GM18870 (cell line): Measurements from ENCODE around the gene CLRN3.

Experiments used
- ATAC-seq: cut with Tn5 transposase; IDR thresholded peaks from one replicate; pipeline ENCODE4 v1.9.1; 2021; ENCODE audit warnings: moderate library complexity; ENCODE audit not compliant: unreplicated experiment

CLRN3 gene

DNA sequence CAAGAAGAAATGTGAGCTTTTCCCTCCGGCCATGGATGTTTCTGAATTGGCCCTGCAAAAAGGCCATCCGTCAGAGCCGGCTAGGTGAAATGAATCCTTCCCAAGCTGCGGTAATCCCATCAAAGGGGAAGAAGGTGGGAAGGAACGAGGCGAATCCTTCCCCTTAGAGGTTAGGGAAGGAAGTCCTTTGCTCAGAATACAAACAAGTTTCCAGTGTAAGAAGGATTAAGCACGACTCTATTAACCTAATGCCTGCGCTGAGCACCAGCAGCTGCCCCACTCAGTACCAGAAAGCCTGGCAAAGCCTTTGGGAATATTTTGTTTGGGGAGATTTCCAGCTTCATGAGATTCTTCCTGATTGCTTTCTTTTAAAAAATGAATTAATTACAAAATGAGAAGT is 42.8 kb downstream of the CLRN3 start:
- no peak for ATAC-seq

DNA sequence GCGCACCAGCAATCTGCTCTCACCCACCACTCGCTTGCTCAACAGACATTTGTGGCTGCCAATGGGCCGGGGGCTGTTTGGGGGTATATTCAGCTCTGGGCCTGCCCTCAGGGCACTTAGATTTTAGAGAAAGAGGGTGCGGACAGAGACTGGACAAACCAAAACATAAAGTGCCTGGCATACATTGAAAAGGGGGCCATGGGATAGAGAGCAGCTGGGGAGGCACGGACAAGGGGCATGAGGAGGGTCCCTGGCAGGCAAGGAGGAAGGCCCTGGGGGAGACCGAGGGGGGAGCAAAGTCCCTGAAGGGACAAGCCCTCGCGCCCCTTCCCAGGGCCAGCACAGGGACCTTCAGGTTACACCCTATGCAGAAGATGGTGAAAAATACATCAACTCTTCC is 43.5 kb downstream of the CLRN3 start:
- ATAC-seq: no peak

DNA sequence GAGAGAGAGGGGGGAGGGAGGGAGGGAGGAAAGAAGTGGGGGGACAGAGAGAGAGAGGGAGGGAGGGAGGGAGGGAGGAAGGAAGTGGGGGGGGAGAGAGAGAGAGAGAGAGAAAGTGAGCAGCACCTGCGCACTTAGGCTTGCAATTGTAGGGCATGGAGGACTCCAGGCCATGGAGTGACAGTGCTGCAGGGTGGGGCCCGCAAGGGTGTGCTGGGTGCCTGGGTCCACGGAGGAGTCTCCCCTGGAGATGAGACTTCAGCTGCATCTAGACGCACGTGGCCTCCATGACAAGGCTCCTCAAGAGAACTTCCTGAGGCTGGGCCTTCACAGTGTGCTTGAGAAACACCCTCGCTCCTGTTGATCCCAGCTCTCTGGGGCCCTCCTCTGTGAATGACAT is 44.5 kb downstream of the CLRN3 start:
- ATAC-seq: no peak

DNA sequence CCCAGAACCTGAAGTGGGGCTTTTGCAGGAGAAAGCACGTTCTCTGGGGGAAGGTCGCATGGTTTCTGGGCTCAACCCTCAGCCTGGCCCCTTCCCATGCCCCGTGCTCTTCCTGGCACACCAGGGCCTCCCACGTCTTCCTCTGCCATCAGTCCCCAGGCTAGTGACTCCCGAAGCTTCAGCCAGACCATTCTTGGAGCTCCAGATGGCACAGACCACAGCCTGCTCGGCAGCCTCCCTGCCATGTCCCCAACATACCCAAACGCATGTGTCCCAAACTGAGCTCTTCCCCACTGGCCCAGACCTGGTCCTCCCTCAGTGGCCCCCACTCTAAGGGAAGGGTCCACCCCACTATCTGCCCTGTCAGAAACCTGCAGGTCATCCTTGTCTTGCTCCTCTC is 47.0 kb downstream of the CLRN3 start:
- ATAC-seq: no peak

DNA sequence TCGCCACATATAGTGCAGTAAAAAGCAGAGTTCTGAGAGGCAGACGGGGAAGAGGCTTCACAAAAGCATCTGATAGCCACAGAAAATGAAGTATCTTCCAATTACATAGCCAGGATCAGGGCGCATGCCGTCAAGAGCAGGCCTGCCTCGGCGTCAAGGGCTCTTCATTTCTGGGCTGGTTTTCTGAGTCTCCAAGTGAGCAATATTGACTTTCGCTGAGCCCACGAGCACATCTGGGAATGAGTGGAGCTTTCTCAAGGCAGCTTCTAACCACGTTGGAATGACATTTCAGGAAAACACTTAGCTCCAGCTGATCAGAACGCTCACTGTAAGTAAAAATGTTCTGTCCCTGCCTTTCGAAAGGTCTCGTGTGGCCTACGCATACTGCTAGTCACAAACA is 51.9 kb downstream of the CLRN3 start:
- ATAC-seq: no peak

DNA sequence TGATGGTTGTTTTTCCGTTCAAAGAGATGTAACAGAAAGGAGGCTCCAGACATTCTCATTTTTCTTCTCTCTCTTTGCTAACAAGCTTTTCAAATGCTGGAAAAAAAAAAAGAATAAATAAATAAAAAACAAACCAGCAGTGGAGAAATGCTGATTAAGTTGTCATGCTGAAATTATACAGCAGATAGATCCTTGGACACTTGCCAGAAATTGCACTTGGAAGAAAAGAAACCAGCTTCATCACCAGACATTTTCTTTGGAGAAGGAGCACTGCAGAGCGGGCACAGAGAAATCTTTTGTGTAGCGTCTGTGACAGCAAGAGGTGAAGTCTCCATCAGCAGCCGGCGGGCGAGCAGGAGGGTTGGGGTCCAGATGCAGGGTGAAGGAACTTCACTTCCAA is 55.8 kb downstream of the CLRN3 start:
- ATAC-seq: no peak

DNA sequence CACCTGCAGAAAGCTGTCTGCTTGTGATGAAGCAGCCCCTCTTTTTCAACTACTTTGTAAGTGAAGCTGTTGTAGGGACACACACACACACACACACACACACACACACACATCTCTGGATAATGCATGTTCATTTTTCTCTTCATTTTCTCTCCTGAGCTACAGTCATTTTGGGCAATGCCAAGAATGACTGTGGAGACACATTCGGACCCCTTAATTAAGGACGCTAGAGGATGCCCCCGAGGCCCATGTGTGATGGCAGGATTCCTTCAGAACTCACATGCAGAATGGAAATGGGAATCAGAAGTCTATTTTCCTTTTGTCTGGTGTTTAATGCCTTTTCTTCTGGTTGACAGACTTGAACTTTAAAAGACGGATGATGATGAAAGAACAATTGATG is 56.6 kb downstream of the CLRN3 start:
- no peak for ATAC-seq

DNA sequence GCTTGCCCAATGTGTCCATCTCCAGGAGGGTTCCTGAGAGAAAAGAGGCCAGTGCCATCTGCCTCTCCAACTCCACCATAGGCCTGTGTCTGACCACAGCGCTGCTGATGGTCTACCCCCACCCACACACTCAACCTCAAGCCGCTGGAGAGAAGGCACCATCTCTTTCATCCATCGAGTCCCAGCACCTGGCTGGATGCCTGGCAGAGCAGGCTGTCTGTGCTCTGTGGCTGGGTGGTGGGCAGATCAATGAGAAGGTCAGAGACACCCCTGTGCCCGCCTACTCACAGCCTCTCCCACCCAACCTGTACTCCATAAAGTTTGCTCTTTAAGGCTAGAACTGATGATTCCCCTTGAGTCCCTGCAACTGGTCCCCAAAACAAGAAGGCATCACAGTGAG is 58.0 kb downstream of the CLRN3 start:
- no peak for ATAC-seq

DNA sequence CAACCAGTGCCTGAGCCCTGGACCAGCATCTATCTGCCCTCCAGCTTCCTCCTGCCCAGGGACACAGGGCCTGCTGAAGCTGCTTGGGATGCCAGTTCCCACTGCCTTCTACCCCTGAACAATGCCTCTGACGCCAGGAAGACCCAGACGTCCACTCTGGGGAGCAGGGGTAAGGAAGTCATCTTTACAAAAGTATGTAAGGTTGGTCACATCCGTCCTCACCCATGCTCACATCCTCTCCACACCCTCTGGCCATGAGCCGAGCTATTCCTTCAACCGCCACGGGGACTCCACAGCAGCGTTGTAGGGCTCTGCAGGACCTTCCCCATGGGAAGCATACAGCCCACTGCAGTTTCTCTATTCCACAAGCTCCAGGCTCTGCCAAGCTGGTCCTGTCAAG is 58.5 kb downstream of the CLRN3 start:
- ATAC-seq: no peak

DNA sequence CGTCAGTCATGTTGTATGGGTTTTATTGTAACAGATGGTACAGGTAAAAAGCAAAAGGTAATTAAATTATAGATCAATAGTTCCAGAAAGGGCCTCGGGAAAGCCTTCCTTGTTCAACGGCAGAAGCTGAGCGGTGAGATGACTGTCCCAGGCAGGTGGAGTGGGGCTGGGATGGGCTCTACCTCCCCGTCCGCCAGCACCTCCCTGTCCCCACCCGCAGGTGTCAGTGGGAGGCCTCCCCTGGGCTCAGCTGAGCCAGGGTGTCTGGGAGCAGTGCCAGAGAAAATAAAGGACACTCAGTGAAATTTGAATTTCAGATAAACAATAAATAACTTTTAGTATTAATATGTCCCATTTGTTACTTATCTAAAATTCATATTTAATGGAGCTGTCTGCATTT is 58.9 kb downstream of the CLRN3 start:
- ATAC-seq: no peak

DNA sequence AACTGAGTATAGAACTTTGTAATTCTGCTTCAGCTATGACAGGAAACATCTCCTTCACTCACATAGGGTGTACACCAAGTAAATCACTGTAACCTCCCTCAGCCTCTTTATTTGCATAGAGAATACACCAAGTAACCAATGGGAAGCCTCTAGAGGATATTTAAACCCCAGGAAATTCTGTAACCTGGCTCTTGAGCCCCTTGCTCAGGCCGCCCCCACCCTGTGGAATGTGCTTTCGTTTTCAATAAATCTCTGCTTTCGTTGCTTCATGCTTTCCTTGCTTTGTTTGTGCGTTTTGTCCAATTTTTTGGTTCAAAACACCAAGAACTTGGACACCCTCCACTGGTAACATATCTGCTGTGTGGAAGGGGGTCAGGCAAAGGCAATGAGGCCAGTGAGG is 60.2 kb downstream of the CLRN3 start:
- ATAC-seq: no peak

DNA sequence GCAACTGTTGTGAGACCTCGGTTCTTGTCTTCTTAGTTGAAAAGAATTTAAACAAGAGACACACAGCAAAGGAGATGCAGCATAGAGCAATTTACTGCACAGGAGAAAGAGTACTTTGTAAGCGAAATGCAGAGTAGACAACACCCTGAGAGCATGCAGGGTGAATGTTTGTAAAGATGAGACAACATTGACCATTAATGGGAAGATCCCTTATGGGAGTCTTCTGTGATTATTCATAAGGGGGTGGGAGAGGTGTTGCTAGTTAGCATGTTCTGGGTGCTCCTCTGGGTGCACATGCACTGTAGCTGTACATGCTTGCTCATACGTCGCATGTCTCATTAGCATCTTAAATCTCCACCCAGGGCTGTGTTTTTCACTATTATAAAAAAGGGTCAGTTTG is 62.3 kb downstream of the CLRN3 start:
- no peak for ATAC-seq
